Aorta (tissue), 5 donors: ENCODE results near the gene TTC4. TPM values are rescaled to one million over a fixed set of nuclear protein-coding genes. Genes with fewer than 3 reads are reported as not detected.
A peak's percentile ranks its signal among the peaks of the same experiment; 100 is the strongest.

Experiments
- ATAC-seq: fragments of 200-7000 bp; cut with Tn5 transposase; one replicate; pipeline ENCODE4 v1.9.1; 2022; ENCODE audit warnings: moderate library complexity; ENCODE audit not compliant: low FRiP score
- DNase-seq, 2 donors: peaks; one replicate each; pipeline ENCODE4 v3.0.0-alpha.2; 2020
- H3K27ac ChIP-seq, 2 donors: one replicate each; pipeline ENCODE4 v1.5.1; 2013; ENCODE audit warnings: low read length in 2 of 2, mild to moderate bottlenecking in 2 of 2, moderate library complexity in 2 of 2, control low read depth in 1 of 2, inconsistent platforms in 1 of 2, low read depth in 1 of 2
- H3K27me3 ChIP-seq, 2 donors: one replicate each; pipeline ENCODE4 v1.6.1; 2013; ENCODE audit warnings: control low read depth in 1 of 2, low read length in 1 of 2, mild to moderate bottlenecking in 1 of 2, moderate library complexity in 1 of 2; ENCODE audit not compliant: insufficient read depth in 2 of 2, control insufficient read depth in 1 of 2
- H3K36me3 ChIP-seq, 2 donors: one replicate each; pipeline ENCODE4 v1.6.1; 2013; ENCODE audit warnings: control low read depth in 1 of 2, low read length in 1 of 2, mild to moderate bottlenecking in 1 of 2; ENCODE audit not compliant: insufficient read depth in 2 of 2, control insufficient read depth in 1 of 2
- H3K4me1 ChIP-seq, 2 donors: one replicate each; pipeline ENCODE4 v1.6.1; 2013; ENCODE audit warnings: low read length in 2 of 2, control low read depth in 1 of 2, mild to moderate bottlenecking in 1 of 2, moderate library complexity in 1 of 2; ENCODE audit not compliant: insufficient read depth in 2 of 2, control insufficient read depth in 1 of 2
- H3K4me3 ChIP-seq, 2 donors: one replicate each; pipeline ENCODE4 v1.5.1; 2013; ENCODE audit warnings: low read length in 2 of 2, control low read depth in 1 of 2, mild to moderate bottlenecking in 1 of 2
- H3K9me3 ChIP-seq: one replicate; pipeline ENCODE4 v1.6.1; 2013; ENCODE audit warnings: mild to moderate bottlenecking, low read length; ENCODE audit not compliant: control insufficient read depth
- WGBS, 2 donors: extraction: QIAGEN DNeasy Blood & Tissue Kit; methylation state at CpG; one replicate each; pipeline ENCODE4 v1.1.7; 2013; 5-methylcytosine and 5-hydroxymethylcytosine counted together
- intact Hi-C, 2 donors: fragments of 100-400 bp; cut with DNase I; formaldehyde crosslinking; loops; one replicate each; pipeline versions ENCODE4 v1.14.2 to v1.15.0; 2022
- polyA plus RNA-seq, 2 donors: library from polyadenylated mRNA; stranded (reverse); fragments of 200-250 nt; gene quantifications; one replicate each; pipeline ENCODE4 v1.2.3, GENCODE V29; 2013
- total RNA-seq, 2 donors: library from RNA; stranded (reverse); fragmentation: NEBNext Ultra II Directional; extraction: Animal tissue kit (Norgen Biotek cat#: 25700); gene quantifications; one replicate each; pipeline ENCODE4 v1.2.1, GENCODE V29; 2021
- donor health status: healthy with polysubstance abuse.
- donor health status: Bipolar disorder and iron deficiency.
- donor health status: DM: no; HTN: no; CAD: no.
- donor health status: DM: no; HTN: no; CAD: no.
- donor health status: DM: yes; HTN: yes; CAD: no.

Gene TTC4
- total and polyA plus RNA-seq, 4 donors, result 8.9 to 18.9 (median 14.1) TPM

- no peaks in the 10 kb centered on the region for H3K27me3 ChIP-seq
- 72 to 74% methylated on average over 6 of the region's 6 CpGs for WGBS, 2 donors
Measured at GRCh38 chr1:54750596-54750995, 34.9 kb downstream of the TTC4 start.

GRCh38 chr1:54751426-54751825, 35.8 kb downstream of the TTC4 start:
- WGBS, 2 donors, result 60 to 63% methylated on average over 4 of the region's 4 CpGs
- no peak for ATAC-seq
- intact Hi-C loops, result no loop called here

More at GRCh38 chr1:54750596-54750995, 34.9 kb downstream of the TTC4 start:
- no peak for ATAC-seq
- H3K4me1 ChIP-seq, result no peaks in the 10 kb centered on the region
- H3K9me3 ChIP-seq, result no peaks in the 10 kb centered on the region
- intact Hi-C loops, result no loop called here
- H3K36me3 ChIP-seq, result no peaks in the 10 kb centered on the region
- H3K27ac ChIP-seq, result no peak overlapping the region
- no peak for DNase-seq
- H3K4me3 ChIP-seq, result no peak overlapping the region

GRCh38 chr1:54754045-54754444, 38.4 kb downstream of the TTC4 start:
- H3K27ac ChIP-seq, result no peak overlapping the region
- H3K36me3 ChIP-seq, result peaks cover 0 to 3% of the 10 kb centered on the region in 2 donors
- DNase-seq (no peak), ATAC-seq (no peak)
- H3K4me1 ChIP-seq, result no peaks in the 10 kb centered on the region
- WGBS, 2 donors, result 92 to 95% methylated on average over 20 to 22 of the region's 22 CpGs
- no peaks in the 10 kb centered on the region for H3K9me3 ChIP-seq
- H3K4me3 ChIP-seq, result no peak overlapping the region
- intact Hi-C loops, result no loop called here
- no peaks in the 10 kb centered on the region for H3K27me3 ChIP-seq

More at GRCh38 chr1:54751426-54751825, 35.8 kb downstream of the TTC4 start:
- no peak overlapping the region for H3K4me3 ChIP-seq
- no peak overlapping the region for H3K27ac ChIP-seq
- no peak for DNase-seq
- no peaks in the 10 kb centered on the region for H3K27me3 ChIP-seq
- H3K9me3 ChIP-seq, result no peaks in the 10 kb centered on the region
- no peaks in the 10 kb centered on the region for H3K36me3 ChIP-seq
- H3K4me1 ChIP-seq, result no peaks in the 10 kb centered on the region

GRCh38 chr1:54754486-54755285, 39.0 kb downstream of the TTC4 start:
- no peaks in the 10 kb centered on the region for H3K9me3 ChIP-seq
- H3K4me1 ChIP-seq, result no peaks in the 10 kb centered on the region
- H3K36me3 ChIP-seq, result peaks cover 0 to 3% of the 10 kb centered on the region in 2 donors
- H3K27ac ChIP-seq, result no peak overlapping the region
- 90 to 91% methylated on average over 24 to 25 of the region's 25 CpGs for WGBS, 2 donors
- no peak overlapping the region for H3K4me3 ChIP-seq
- H3K27me3 ChIP-seq, result no peaks in the 10 kb centered on the region
- intact Hi-C loops, result no loop called here
- ATAC-seq, result no peak
- DNase-seq, result no peak

- 92 to 94% methylated on average over 9 of the region's 9 CpGs for WGBS, 2 donors
- no peak overlapping the region for H3K27ac ChIP-seq
- DNase-seq, result no peak
- H3K4me3 ChIP-seq, result no peak overlapping the region
- no peaks in the 10 kb centered on the region for H3K4me1 ChIP-seq
- H3K27me3 ChIP-seq, result no peaks in the 10 kb centered on the region
- intact Hi-C loops, result no loop called here
- peaks cover 0 to 3% of the 10 kb centered on the region in 2 donors for H3K36me3 ChIP-seq
- no peaks in the 10 kb centered on the region for H3K9me3 ChIP-seq
- ATAC-seq, result no peak
Measured at GRCh38 chr1:54757833-54758232, 42.2 kb downstream of the TTC4 start.

- DNase-seq (no peak), ATAC-seq (no peak)
- Histone ChIP-seq H3K27me3 (no peaks in the 10 kb centered on the region), H3K4me3 (no peak overlapping the region), H3K4me1 (no peaks in the 10 kb centered on the region), H3K36me3 (peaks cover 0 to 3% of the 10 kb centered on the region in 2 donors), H3K9me3 (no peaks in the 10 kb centered on the region), H3K27ac (no peak overlapping the region)
- 94% methylated on average over 20 of the region's 20 CpGs for WGBS, 2 donors
- intact Hi-C loops, result no loop called here
Measured at GRCh38 chr1:54758678-54759348, 43.2 kb downstream of the TTC4 start.

GRCh38 chr1:54763816-54764132, 48.1 kb downstream of the TTC4 start:
- DNase-seq (no peak), ATAC-seq (no peak)
- Histone ChIP-seq H3K36me3 (no peaks in the 10 kb centered on the region), H3K4me3 (peak overlapping the region; percentile 54 to 66), H3K9me3 (no peaks in the 10 kb centered on the region), H3K27me3 (no peaks in the 10 kb centered on the region), H3K4me1 (no peaks in the 10 kb centered on the region), H3K27ac (no peak overlapping the region)
- intact Hi-C loops, result loop anchor here in 1 of 2 donors (2.0 kb wide), 1 partner anchor 49 kb away; the partner anchor contains the start of gene TTC4
- WGBS, 2 donors, result 1% methylated on average over 11 of the region's 11 CpGs

GRCh38 chr1:54764133-54764921, 48.7 kb downstream of the TTC4 start, which contains the start of gene PARS2:
PARS2 (minus strand) TSS chr1:54764523; CDS start chr1:54759161, 5,362 bp downstream.
- Histone ChIP-seq H3K9me3 (no peaks in the 10 kb centered on the region), H3K27ac (peak within 1 kb of the TSS in 1 of 2 donors; percentile 43), H3K4me1 (no peaks in the 10 kb centered on the region), H3K4me3 (peak within 1 kb of the TSS; percentile 54 to 66), H3K36me3 (no peaks in the 10 kb centered on the region), H3K27me3 (no peaks in the 10 kb centered on the region)
- DNase-seq (peak; percentile 97 to 98), ATAC-seq (peak; percentile 98)
- WGBS, 2 donors, result 0% methylated on average over 54 to 57 of the region's 57 CpGs
- intact Hi-C loops, result loop anchor here in 1 of 2 donors (2.0 kb wide), 1 partner anchor 50 kb away; the partner anchor contains the start of gene TTC4
